ENCODE results near the gene CES1.

DNA sequence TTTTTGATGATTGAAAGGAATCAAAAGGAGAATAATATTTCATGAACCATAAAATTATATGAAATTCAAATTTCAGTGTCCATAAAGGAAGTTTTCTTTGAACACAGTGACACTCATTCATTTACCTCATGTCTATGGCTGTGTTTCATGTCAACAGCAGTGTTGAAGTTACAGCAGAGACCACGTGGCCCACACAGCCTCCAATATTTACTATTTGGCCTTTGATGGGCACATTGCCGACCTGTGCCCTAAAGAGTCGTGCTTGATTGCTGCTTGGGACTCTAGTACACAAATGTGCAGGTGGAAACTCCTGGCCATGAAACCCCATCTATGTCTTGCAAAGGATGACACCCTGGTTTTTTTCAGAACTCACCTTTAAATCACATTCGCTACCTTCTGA is 57.0 kb downstream of the CES1 start:
- TF ChIP-seq, protein P1, sequence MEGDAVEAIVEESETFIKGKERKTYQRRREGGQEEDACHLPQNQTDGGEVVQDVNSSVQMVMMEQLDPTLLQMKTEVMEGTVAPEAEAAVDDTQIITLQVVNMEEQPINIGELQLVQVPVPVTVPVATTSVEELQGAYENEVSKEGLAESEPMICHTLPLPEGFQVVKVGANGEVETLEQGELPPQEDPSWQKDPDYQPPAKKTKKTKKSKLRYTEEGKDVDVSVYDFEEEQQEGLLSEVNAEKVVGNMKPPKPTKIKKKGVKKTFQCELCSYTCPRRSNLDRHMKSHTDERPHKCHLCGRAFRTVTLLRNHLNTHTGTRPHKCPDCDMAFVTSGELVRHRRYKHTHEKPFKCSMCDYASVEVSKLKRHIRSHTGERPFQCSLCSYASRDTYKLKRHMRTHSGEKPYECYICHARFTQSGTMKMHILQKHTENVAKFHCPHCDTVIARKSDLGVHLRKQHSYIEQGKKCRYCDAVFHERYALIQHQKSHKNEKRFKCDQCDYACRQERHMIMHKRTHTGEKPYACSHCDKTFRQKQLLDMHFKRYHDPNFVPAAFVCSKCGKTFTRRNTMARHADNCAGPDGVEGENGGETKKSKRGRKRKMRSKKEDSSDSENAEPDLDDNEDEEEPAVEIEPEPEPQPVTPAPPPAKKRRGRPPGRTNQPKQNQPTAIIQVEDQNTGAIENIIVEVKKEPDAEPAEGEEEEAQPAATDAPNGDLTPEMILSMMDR (IDR thresholded peaks at IDR 0.05; ENCODE audit: low read depth, low read length, poor library complexity, severe bottlenecking): no peak
- TF ChIP-seq EZH2phosphoT487 (IDR thresholded peaks at IDR 0.05; ENCODE audit: borderline replicate concordance, low read length): no peak
